ENCODE results near the gene ZBTB22. TPM values are rescaled to one million over a fixed set of nuclear protein-coding genes. Genes with fewer than 3 reads are reported as not detected.
"Not testable (repeated sequence)": the region's sequence is repeated elsewhere in the genome, so short reads cannot be mapped to it uniquely, and the experiment has no call there.

The ZBTB22 gene
- total RNA-seq, 4 donors from 2014 or later, result 8.5 to 17.5 (median 14.8) TPM

GRCh38 chr6:33359331-33359730 lies 41.8 kb upstream of the ZBTB22 start:
- peaks cover 0 to 14% (median 0%) of the 10 kb centered on the region in 4 donors for H3K27me3 ChIP-seq
- H3K27ac ChIP-seq, result no peak overlapping the region
- H3K36me3 ChIP-seq, result no peaks in the 10 kb centered on the region
- no peaks in the 10 kb centered on the region for H3K9me3 ChIP-seq
- TF ChIP-seq POLR2A (IDR thresholded peaks at IDR 0.05) (no peak), CTCF (IDR thresholded peaks at IDR 0.05) (no peak)
- intact Hi-C loops (cut with DNase I), result no loop called here
- no peak overlapping the region for H3K4me3 ChIP-seq
- no peak for DNase-seq
- H3K4me1 ChIP-seq, result peaks cover 0 to 28% (median 3%) of the 10 kb centered on the region in 3 donors

GRCh38 chr6:33357160-33357871 lies 39.8 kb upstream of the ZBTB22 start:
- Histone ChIP-seq H3K4me1 (peaks cover 0 to 28% (median 3%) of the 10 kb centered on the region in 3 donors), H3K27ac (peak overlapping the region in 2 of 4 donors; percentile 69 to 88)
- 60 to 68% methylated on average over 12 to 13 of the region's 13 CpGs for WGBS, 2 donors

DNA sequence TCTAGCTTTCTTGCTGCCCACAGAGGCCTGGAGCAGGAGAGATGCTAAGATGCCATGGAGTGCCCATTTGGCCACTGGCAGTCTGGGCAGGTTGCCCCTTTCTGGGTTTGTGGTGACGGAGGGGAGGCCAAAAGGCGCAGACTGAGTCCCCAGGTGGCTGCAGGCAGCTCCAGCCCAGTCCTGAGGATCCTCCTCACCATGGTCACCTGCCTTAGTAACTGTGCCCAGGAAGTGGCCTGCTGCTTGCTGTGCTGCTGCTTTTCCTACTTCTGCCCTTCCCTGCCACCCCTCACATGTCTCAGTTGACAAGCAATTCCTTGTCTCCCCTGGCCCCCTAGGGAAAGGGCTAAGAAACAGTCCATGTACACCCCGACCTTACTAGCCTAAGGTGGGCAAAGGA lies 38.8 kb upstream of the ZBTB22 start:
- TF ChIP-seq POLR2A (IDR thresholded peaks at IDR 0.05) (no peak), CTCF (IDR thresholded peaks at IDR 0.05) (no peak)
- Histone ChIP-seq H3K27me3 (peaks cover 0 to 14% (median 0%) of the 10 kb centered on the region in 4 donors), H3K4me1 (peaks cover 0 to 28% (median 3%) of the 10 kb centered on the region in 3 donors), H3K36me3 (no peaks in the 10 kb centered on the region), H3K4me3 (no peak overlapping the region), H3K9me3 (no peaks in the 10 kb centered on the region), H3K27ac (peak overlapping the region; percentile 34 to 88 (median 74))
- no peak for DNase-seq
- 44 to 69% methylated on average over 2 to 3 of the region's 3 CpGs for WGBS, 2 donors
- intact Hi-C loops (cut with DNase I), result no loop called here

More at GRCh38 chr6:33357160-33357871, 39.8 kb upstream of the ZBTB22 start:
- DNase-seq; H3K36me3 ChIP-seq; intact Hi-C loops (cut with DNase I); H3K4me3 ChIP-seq; H3K9me3 ChIP-seq: not testable (repeated sequence)
- H3K27me3 ChIP-seq, result peaks cover 0 to 14% (median 0%) of the 10 kb centered on the region in 4 donors

GRCh38 chr6:33355860-33356259 lies 38.3 kb upstream of the ZBTB22 start:
- WGBS, 2 donors, result 43 to 48% methylated on average over 6 of the region's 6 CpGs
- H3K27me3 ChIP-seq, result peaks cover 0 to 14% (median 0%) of the 10 kb centered on the region in 4 donors
- H3K4me3 ChIP-seq; DNase-seq; H3K9me3 ChIP-seq; H3K36me3 ChIP-seq; intact Hi-C loops (cut with DNase I): not testable (repeated sequence)
- peak overlapping the region in 3 of 4 donors; percentile 69 to 88 (median 80) for H3K27ac ChIP-seq
- H3K4me1 ChIP-seq, result peaks cover 0 to 28% (median 3%) of the 10 kb centered on the region in 3 donors
- TF ChIP-seq CTCF (IDR thresholded peaks at IDR 0.05), result peak in 1 of 6 experiments; percentile 13

DNA sequence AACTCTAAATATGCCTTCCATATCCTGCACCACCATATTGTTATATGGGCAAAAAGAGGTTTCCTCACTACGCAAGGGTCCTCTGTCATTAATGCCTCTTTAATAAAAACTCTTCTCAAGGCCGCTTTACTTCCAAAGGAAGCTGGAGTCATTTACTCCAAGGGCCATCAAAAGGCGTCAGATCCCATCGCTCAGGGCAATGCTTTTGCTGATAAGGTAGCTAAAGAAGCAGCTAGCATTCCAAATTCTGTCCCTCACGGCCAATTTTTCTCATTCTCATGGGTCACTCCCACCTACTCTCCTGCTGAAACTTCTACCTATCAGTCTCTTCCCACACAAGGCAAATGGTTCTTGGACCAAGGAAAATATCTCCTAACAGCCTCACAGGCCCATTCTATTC lies 30.3 kb upstream of the ZBTB22 start:
- intact Hi-C loops (cut with DNase I), result no loop called here
- H3K4me3 ChIP-seq, result no peak overlapping the region
- 92 to 95% methylated on average over 5 of the region's 5 CpGs for WGBS, 2 donors
- H3K27ac ChIP-seq, result no peak overlapping the region
- no peaks in the 10 kb centered on the region for H3K27me3 ChIP-seq
- peaks cover 0 to 20% (median 4%) of the 10 kb centered on the region in 3 donors for H3K4me1 ChIP-seq
- H3K9me3 ChIP-seq, result no peaks in the 10 kb centered on the region
- no peak for DNase-seq
- TF ChIP-seq POLR2A (IDR thresholded peaks at IDR 0.05) (no peak), CTCF (IDR thresholded peaks at IDR 0.05) (no peak)
- no peaks in the 10 kb centered on the region for H3K36me3 ChIP-seq

DNA sequence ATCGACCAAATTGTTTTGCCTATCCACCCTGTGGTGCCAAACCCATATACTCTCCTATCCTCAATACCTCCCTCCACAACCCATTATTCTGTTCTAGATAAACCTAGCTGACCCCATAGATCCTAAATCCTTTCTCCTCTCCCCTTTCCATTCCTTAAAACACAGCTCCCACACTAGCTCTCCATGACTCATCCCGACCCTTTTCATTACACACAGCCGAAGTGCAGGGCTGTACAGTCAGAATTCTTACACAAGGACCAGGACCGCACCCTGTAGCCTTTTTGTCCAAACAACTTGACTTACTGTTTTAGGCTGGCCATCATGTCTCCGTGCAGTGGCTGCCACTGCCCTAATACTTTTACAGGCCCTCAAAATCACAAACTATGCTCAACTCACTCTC lies 29.4 kb upstream of the ZBTB22 start:
- H3K9me3 ChIP-seq; H3K36me3 ChIP-seq; DNase-seq; intact Hi-C loops (cut with DNase I); H3K27me3 ChIP-seq; H3K4me3 ChIP-seq: not testable (repeated sequence)
- Histone ChIP-seq H3K4me1 (peaks cover 0 to 20% (median 4%) of the 10 kb centered on the region in 3 donors), H3K27ac (peak overlapping the region in 1 of 4 donors; percentile 28)
- WGBS, 2 donors, result 55 to 59% methylated on average over 5 of the region's 5 CpGs

All from esophagus squamous epithelium (tissue), 5 donors.